ENCODE measurements around the gene CUEDC1. TPM values are rescaled to one million over a fixed set of nuclear protein-coding genes. Genes with fewer than 3 reads are reported as not detected.
A peak's percentile ranks its signal among the peaks of the same experiment; 100 is the strongest.

CUEDC1 gene
- total and polyA plus RNA-seq, 2 of the 13 experiments (the other 11 are each of a cell fraction or from before 2014, with no cell fraction given), result 7.4 to 12.9 TPM

- TF ChIP-seq ZNF326 (CRISPR knock-in tag; IDR thresholded peaks at IDR 0.05; ENCODE audit: borderline replicate concordance) (no peak), ZNF264 (CRISPR knock-in tag; IDR thresholded peaks at IDR 0.05) (no peak), HNRNPLL (IDR thresholded peaks at IDR 0.05; ENCODE audit: low read depth, low read length, poor library complexity, severe bottlenecking) (no peak), EED (CRISPR knock-in tag; IDR thresholded peaks at IDR 0.05) (no peak), MTA1 (CRISPR knock-in tag; IDR thresholded peaks at IDR 0.05; ENCODE audit: borderline replicate concordance) (no peak), STAG1 (CRISPR knock-in tag; IDR thresholded peaks at IDR 0.05) (peak; percentile 94), SPEN (CRISPR knock-in tag; IDR thresholded peaks at IDR 0.05; ENCODE audit: low read depth) (no peak; the same call in 1 of the 2 replicates), PHB2 (IDR thresholded peaks at IDR 0.05; ENCODE audit: partially characterized antibody) (no peak), ZFX (CRISPR knock-in tag; IDR thresholded peaks at IDR 0.05; ENCODE audit: low read depth) (no peak; the same call in 1 of the 2 replicates), FOXP4 (CRISPR knock-in tag; IDR thresholded peaks at IDR 0.05) (no peak), ZNF34 (CRISPR knock-in tag; IDR thresholded peaks at IDR 0.05; ENCODE audit: borderline replicate concordance) (no peak), ZNF737 (CRISPR knock-in tag; IDR thresholded peaks at IDR 0.05; ENCODE audit: borderline replicate concordance) (no peak), ATAD3A (CRISPR knock-in tag; IDR thresholded peaks at IDR 0.05) (no peak), GATA4 (IDR thresholded peaks at IDR 0.05; ENCODE audit: borderline replicate concordance, low read depth) (peak; percentile 41; the same call in 1 of the 2 replicates), NAIF1 (CRISPR knock-in tag; IDR thresholded peaks at IDR 0.05; ENCODE audit: borderline replicate concordance) (no peak), PCBP2 (optimal IDR thresholded peaks at IDR 0.05; ENCODE audit: low read depth, low read length, poor library complexity, severe bottlenecking) (no peak), SRSF9 (IDR thresholded peaks at IDR 0.05; ENCODE audit: borderline replicate concordance, insufficient read depth, low read depth, low read length, poor library complexity, severe bottlenecking) (no peak), NR2F6 (IDR thresholded peaks at IDR 0.05) (no peak), NR2F6 (CRISPR knock-in tag; IDR thresholded peaks at IDR 0.05) (0 out of 2 replicates have a peak, but pooled peaks have one; percentile 17), NFKB2 (CRISPR knock-in tag; IDR thresholded peaks at IDR 0.05; ENCODE audit: borderline replicate concordance) (no peak), ELK4 (CRISPR knock-in tag; IDR thresholded peaks at IDR 0.05; ENCODE audit: borderline replicate concordance) (no peak), SETDB1 (CRISPR knock-in tag; IDR thresholded peaks at IDR 0.05; ENCODE audit: borderline replicate concordance) (no peak), EEA1 (CRISPR knock-in tag; IDR thresholded peaks at IDR 0.05; ENCODE audit: borderline replicate concordance) (no peak), ATF6 (CRISPR knock-in tag; conservative IDR thresholded peaks at IDR 0.05) (0 out of 2 replicates have a peak, but pooled peaks have one; percentile 67), ZEB1 (IDR thresholded peaks at IDR 0.05; ENCODE audit: insufficient replicate concordance, low read depth) (peak; percentile 42)
Measured at GRCh38 chr17:57995076-57995956, 40.1 kb upstream of the CUEDC1 start (continued).

Measured in HepG2 (cell line).